Vagina (tissue), 2 donors: ENCODE results near the gene GPR156. TPM values are rescaled to one million over a fixed set of nuclear protein-coding genes. Genes with fewer than 3 reads are reported as not detected.
"Not testable (repeated sequence)": the region's sequence is repeated elsewhere in the genome, so short reads cannot be mapped to it uniquely, and the experiment has no call there.

Source experiments
- DNase-seq, 2 donors: peaks; one replicate each; pipeline ENCODE4 v3.0.0-alpha.2; 2017; ENCODE audit errors: extremely low spot score in 2 of 2
- H3K27ac ChIP-seq: fragments of 200-600 bp; sonication (generic); one replicate; pipeline ENCODE4 v1.5.1; 2019
- H3K27me3 ChIP-seq: fragments of 200-600 bp; sonication (generic); one replicate; pipeline ENCODE4 v1.5.1; 2019
- H3K36me3 ChIP-seq, 2 donors: fragments of 200-600 bp; sonication (generic); one replicate each; pipeline ENCODE4 v1.5.1; 2017 to 2019
- H3K4me1 ChIP-seq: fragments of 200-600 bp; sonication (generic); one replicate; pipeline ENCODE4 v1.5.1; 2019
- H3K4me3 ChIP-seq, 2 donors: fragments of 200-600 bp; sonication (generic); 1 replicate in 1 of 2; 2 replicates in 1 of 2; pipeline ENCODE4 v1.5.1; 2016 to 2019
- H3K9me3 ChIP-seq: fragments of 200-600 bp; sonication (generic); one replicate; pipeline ENCODE4 v1.5.1; 2019
- CTCF ChIP-seq, 3 experiments: fragments of 450-650 bp in 2 of 3; fragments of 200-600 bp in 1 of 3; sonication (generic) in 1 of 3; IDR thresholded peaks; one replicate each; pipeline ENCODE4 v1.5.1; 2017 to 2019; ENCODE audit warnings: antibody characterized with exemption in 3 of 3, mild to moderate bottlenecking in 2 of 3, moderate library complexity in 2 of 3
- POLR2A ChIP-seq, 2 donors: fragments of 450-650 bp; IDR thresholded peaks; one replicate each; pipeline ENCODE4 v1.6.1; 2017; ENCODE audit warnings: antibody characterized with exemption in 2 of 2, mild to moderate bottlenecking in 2 of 2, moderate library complexity in 2 of 2
- POLR2AphosphoS5 ChIP-seq, 2 donors: sonication (generic); formaldehyde crosslinking; IDR thresholded peaks; one replicate each; pipeline ENCODE4 v1.9.0; 2017; ENCODE audit warnings: antibody characterized with exemption in 2 of 2, mild to moderate bottlenecking in 2 of 2, low read depth in 1 of 2; ENCODE audit not compliant: insufficient read depth in 1 of 2
- intact Hi-C: fragments of 100-400 bp; cut with DNase I; formaldehyde crosslinking; loops from one replicate; pipeline ENCODE4 v1.15.1; 2023
- total RNA-seq: library from RNA; depleted of rRNA; stranded (reverse); fragments of >200 nt; gene quantifications from one replicate; pipeline ENCODE4 v1.2.3, GENCODE V29; 2016

GPR156 gene
- not detected for total RNA-seq

- no peak for TF ChIP-seq POLR2AphosphoS5 (IDR thresholded peaks at IDR 0.05; ENCODE audit: insufficient read depth in 1 of 2, low read depth in 1 of 2)
- TF ChIP-seq CTCF (IDR thresholded peaks at IDR 0.05), result no peak
- no peak for TF ChIP-seq POLR2A (IDR thresholded peaks at IDR 0.05)
- Histone ChIP-seq H3K4me3 (peak within 1 kb of the TSS; percentile 48 to 66), H3K27me3 (no peaks in the 10 kb centered on the region), H3K36me3 (no peaks in the 10 kb centered on the region), H3K4me1 (peaks cover 4% of the 10 kb centered on the region), H3K27ac (no peak within 1 kb of the TSS), H3K9me3 (no peaks in the 10 kb centered on the region)
- no peak for DNase-seq
- intact Hi-C loops, result no loop called here
Observed at GRCh38 chr3:120284747-120285507, at the start of gene GPR156. Gene GPR156 (minus strand): TSS chr3:120285222. CDS start chr3:120244098, 41,124 bp downstream.

GRCh38 chr3:120332646-120333045, 47.6 kb upstream of the GPR156 start:
- Histone ChIP-seq H3K4me1 (no peaks in the 10 kb centered on the region), H3K4me3 (no peak overlapping the region), H3K9me3 (no peaks in the 10 kb centered on the region), H3K36me3 (peaks cover 0 to 57% of the 10 kb centered on the region in 2 donors), H3K27ac (no peak overlapping the region), H3K27me3 (no peaks in the 10 kb centered on the region)
- no peak for DNase-seq
- intact Hi-C loops, result no loop called here
- TF ChIP-seq CTCF (IDR thresholded peaks at IDR 0.05), result no peak
- TF ChIP-seq POLR2AphosphoS5 (IDR thresholded peaks at IDR 0.05; ENCODE audit: insufficient read depth in 1 of 2, low read depth in 1 of 2), result no peak

- TF ChIP-seq POLR2A (IDR thresholded peaks at IDR 0.05), result no peak
- no peak for TF ChIP-seq POLR2AphosphoS5 (IDR thresholded peaks at IDR 0.05; ENCODE audit: insufficient read depth in 1 of 2, low read depth in 1 of 2)
- no peak for TF ChIP-seq CTCF (IDR thresholded peaks at IDR 0.05)
- Histone ChIP-seq H3K9me3 (no peaks in the 10 kb centered on the region), H3K27me3 (no peaks in the 10 kb centered on the region), H3K36me3 (peaks cover 0 to 59% of the 10 kb centered on the region in 2 donors), H3K27ac (no peak overlapping the region), H3K4me3 (no peak overlapping the region), H3K4me1 (no peaks in the 10 kb centered on the region)
- no peak for DNase-seq
- intact Hi-C loops, result no loop called here
Observed at GRCh38 chr3:120331076-120331475, 46.1 kb upstream of the GPR156 start.

- Histone ChIP-seq H3K4me3 (no peak overlapping the region), H3K27me3 (no peaks in the 10 kb centered on the region), H3K4me1 (no peaks in the 10 kb centered on the region), H3K27ac (no peak overlapping the region), H3K36me3 (peaks cover 0 to 34% of the 10 kb centered on the region in 2 donors), H3K9me3 (no peaks in the 10 kb centered on the region)
- intact Hi-C loops, result no loop called here
- no peak for TF ChIP-seq POLR2A (IDR thresholded peaks at IDR 0.05)
- no peak for TF ChIP-seq POLR2AphosphoS5 (IDR thresholded peaks at IDR 0.05; ENCODE audit: insufficient read depth in 1 of 2, low read depth in 1 of 2)
- TF ChIP-seq CTCF (IDR thresholded peaks at IDR 0.05), result no peak
- DNase-seq, result no peak
Observed at GRCh38 chr3:120326784-120327183, 41.8 kb upstream of the GPR156 start.

DNA sequence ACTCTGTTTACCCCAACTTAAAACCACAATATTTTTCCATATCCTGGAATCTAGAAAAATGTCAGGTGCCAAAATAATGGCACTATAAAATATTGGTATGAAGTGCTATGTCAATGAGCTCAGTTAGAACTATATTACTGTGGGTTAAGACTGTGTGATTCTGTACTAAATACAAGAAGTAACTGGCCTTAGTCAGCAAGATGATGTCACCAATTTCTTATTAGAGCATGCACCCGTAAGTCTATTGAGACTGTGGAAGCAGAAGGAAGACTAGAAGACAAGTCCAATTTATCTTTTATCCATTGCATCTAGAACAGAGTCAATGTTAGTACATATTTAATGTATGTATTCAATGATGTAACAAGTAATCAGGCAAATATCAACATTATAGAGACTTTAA, 39.2 kb upstream of the GPR156 start:
- H3K9me3 ChIP-seq, result no peaks in the 10 kb centered on the region
- peaks cover 0 to 14% of the 10 kb centered on the region in 2 donors for H3K36me3 ChIP-seq
- no peak overlapping the region for H3K27ac ChIP-seq
- TF ChIP-seq POLR2A (IDR thresholded peaks at IDR 0.05), result no peak
- no peak for TF ChIP-seq POLR2AphosphoS5 (IDR thresholded peaks at IDR 0.05; ENCODE audit: insufficient read depth in 1 of 2, low read depth in 1 of 2)
- no peak for TF ChIP-seq CTCF (IDR thresholded peaks at IDR 0.05)
- H3K4me3 ChIP-seq, result no peak overlapping the region
- no peaks in the 10 kb centered on the region for H3K4me1 ChIP-seq
- intact Hi-C loops, result no loop called here
- H3K27me3 ChIP-seq, result no peaks in the 10 kb centered on the region
- DNase-seq, result no peak

- H3K4me1 ChIP-seq, H3K4me3 ChIP-seq, H3K9me3 ChIP-seq, H3K27me3 ChIP-seq, intact Hi-C loops, DNase-seq, H3K36me3 ChIP-seq, H3K27ac ChIP-seq: not testable (repeated sequence)
Observed at GRCh38 chr3:120323761-120324160, 38.7 kb upstream of the GPR156 start.
